PC-9 (cell line): ENCODE data around the gene SKP2.

Experiments
- CTCF ChIP-seq: fragments of 200-600 bp; sonication (generic); conservative IDR thresholded peaks from 2 replicates; pipeline ENCODE4 v1.6.1; 2017; ENCODE audit warnings: mixed run types, antibody characterized with exemption, mild to moderate bottlenecking, moderate library complexity
- EZH2 ChIP-seq: fragments of 200-600 bp; sonication (generic); IDR thresholded peaks from 2 replicates; pipeline ENCODE4 v1.8.0; 2017; ENCODE audit warnings: antibody characterized with exemption, low read depth

- TF ChIP-seq CTCF, result no peak
- TF ChIP-seq EZH2, result no peak
Observed at GRCh38 chr5:36198281-36198680, 46.4 kb downstream of the SKP2 start.
